ENCODE data around the gene ULK4.

Gene ULK4

DNA sequence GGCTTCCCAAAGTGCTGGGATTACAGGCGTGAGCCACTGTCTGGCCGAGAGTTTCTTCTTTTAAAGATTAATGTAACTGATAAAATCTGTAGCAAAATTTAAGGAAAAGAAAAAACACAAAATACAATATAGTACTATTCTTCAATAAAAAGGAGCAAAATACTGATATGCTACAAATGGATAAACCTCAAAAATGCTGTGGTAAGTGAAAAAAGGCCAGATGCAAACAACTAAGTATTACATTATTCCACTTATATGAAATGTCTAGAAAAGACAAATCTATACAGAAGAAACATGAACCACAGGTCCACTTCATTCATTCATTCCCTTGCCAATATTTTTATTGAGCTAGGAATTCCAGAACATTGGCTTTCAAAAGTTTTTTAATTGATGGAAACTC, 463.1 kb downstream of the ULK4 start:
- TF ChIP-seq EZH2phosphoT487 (IDR thresholded peaks at IDR 0.05; ENCODE audit: borderline replicate concordance, low read length) (no peak), CTCF (IDR thresholded peaks at IDR 0.05; ENCODE audit: low read depth, low read length, poor library complexity, severe bottlenecking) (no peak)
- H3K36me3 ChIP-seq (ENCODE audit: control insufficient read depth, low read length), result no peaks in the 10 kb centered on the region
- no peaks in the 10 kb centered on the region for H3K4me1 ChIP-seq (ENCODE audit: control insufficient read depth, low read length)
- no peak overlapping the region for H3K4me2 ChIP-seq (ENCODE audit: low read length)
- no peaks in the 10 kb centered on the region for H3K9me3 ChIP-seq (ENCODE audit: control insufficient read depth, insufficient read depth, low read length)
- no peaks in the 10 kb centered on the region for H3K79me2 ChIP-seq (ENCODE audit: control insufficient read depth, low read length)
- no peak overlapping the region for H3K4me3 ChIP-seq (ENCODE audit: low read length)
- H3K9me2 ChIP-seq (replicated peaks; ENCODE audit: control insufficient read depth, low read length), result no peaks in the 10 kb centered on the region
- H3F3A ChIP-seq (ENCODE audit: control insufficient read depth, insufficient read depth), result no peaks in the 10 kb centered on the region
- no peaks in the 10 kb centered on the region for H4K20me1 ChIP-seq (ENCODE audit: control insufficient read depth, insufficient read depth, low read depth, low read length)
- no peak overlapping the region for H3K27ac ChIP-seq (ENCODE audit: low read depth, low read length)
- no peaks in the 10 kb centered on the region for H3K27me3 ChIP-seq (ENCODE audit: control insufficient read depth, low read length)

GRCh38 chr3:41490360-41490759, 471.5 kb downstream of the ULK4 start:
- H3K27me3 ChIP-seq (ENCODE audit: control insufficient read depth, low read length), result no peaks in the 10 kb centered on the region; the same call in 1 of the 2 replicates
- no peaks in the 10 kb centered on the region for H3K9me3 ChIP-seq (ENCODE audit: control insufficient read depth, insufficient read depth, low read length)
- H3K79me2 ChIP-seq (ENCODE audit: control insufficient read depth, low read length), result no peaks in the 10 kb centered on the region
- H3K4me3 ChIP-seq (ENCODE audit: low read length), result no peak overlapping the region
- H4K20me1 ChIP-seq (ENCODE audit: control insufficient read depth, insufficient read depth, low read depth, low read length), result no peaks in the 10 kb centered on the region
- H3K4me2 ChIP-seq (ENCODE audit: low read length), result no peak overlapping the region
- no peak overlapping the region for H3K27ac ChIP-seq (ENCODE audit: low read depth, low read length)
- TF ChIP-seq EZH2phosphoT487 (IDR thresholded peaks at IDR 0.05; ENCODE audit: borderline replicate concordance, low read length), result no peak
- no peak for TF ChIP-seq CTCF (IDR thresholded peaks at IDR 0.05; ENCODE audit: low read depth, low read length, poor library complexity, severe bottlenecking)
- no peaks in the 10 kb centered on the region for H3K9me2 ChIP-seq (replicated peaks; ENCODE audit: control insufficient read depth, low read length)
- H3K36me3 ChIP-seq (ENCODE audit: control insufficient read depth, low read length), result no peaks in the 10 kb centered on the region
- H3K4me1 ChIP-seq (ENCODE audit: control insufficient read depth, low read length), result no peaks in the 10 kb centered on the region
- no peaks in the 10 kb centered on the region for H3F3A ChIP-seq (ENCODE audit: control insufficient read depth, insufficient read depth)

- Histone ChIP-seq H3K27me3 (ENCODE audit: control insufficient read depth, low read length) (no peaks in the 10 kb centered on the region; the same call in 1 of the 2 replicates), H3K9me2 (replicated peaks; ENCODE audit: control insufficient read depth, low read length) (no peaks in the 10 kb centered on the region), H3K79me2 (ENCODE audit: control insufficient read depth, low read length) (no peaks in the 10 kb centered on the region), H3K36me3 (ENCODE audit: control insufficient read depth, low read length) (no peaks in the 10 kb centered on the region), H3K4me2 (ENCODE audit: low read length) (no peak overlapping the region), H3F3A (ENCODE audit: control insufficient read depth, insufficient read depth) (no peaks in the 10 kb centered on the region), H3K27ac (ENCODE audit: low read depth, low read length) (no peak overlapping the region), H3K4me3 (ENCODE audit: low read length) (no peak overlapping the region), H4K20me1 (ENCODE audit: control insufficient read depth, insufficient read depth, low read depth, low read length) (no peaks in the 10 kb centered on the region), H3K4me1 (ENCODE audit: control insufficient read depth, low read length) (no peaks in the 10 kb centered on the region), H3K9me3 (ENCODE audit: control insufficient read depth, insufficient read depth, low read length) (no peaks in the 10 kb centered on the region)
- TF ChIP-seq CTCF (IDR thresholded peaks at IDR 0.05; ENCODE audit: low read depth, low read length, poor library complexity, severe bottlenecking) (no peak), EZH2phosphoT487 (IDR thresholded peaks at IDR 0.05; ENCODE audit: borderline replicate concordance, low read length) (no peak)
These were observed 472.7 kb downstream of the ULK4 start for GRCh38 chr3:41489231-41489630.

GRCh38 chr3:41488501-41488900, 473.4 kb downstream of the ULK4 start:
- Histone ChIP-seq H3K4me2 (ENCODE audit: low read length) (no peak overlapping the region), H3K27me3 (ENCODE audit: control insufficient read depth, low read length) (no peaks in the 10 kb centered on the region; the same call in 1 of the 2 replicates), H3K36me3 (ENCODE audit: control insufficient read depth, low read length) (no peaks in the 10 kb centered on the region), H3K79me2 (ENCODE audit: control insufficient read depth, low read length) (no peaks in the 10 kb centered on the region), H3F3A (ENCODE audit: control insufficient read depth, insufficient read depth) (no peaks in the 10 kb centered on the region), H3K4me3 (ENCODE audit: low read length) (no peak overlapping the region), H3K27ac (ENCODE audit: low read depth, low read length) (no peak overlapping the region), H4K20me1 (ENCODE audit: control insufficient read depth, insufficient read depth, low read depth, low read length) (no peaks in the 10 kb centered on the region), H3K9me3 (ENCODE audit: control insufficient read depth, insufficient read depth, low read length) (no peaks in the 10 kb centered on the region), H3K4me1 (ENCODE audit: control insufficient read depth, low read length) (no peaks in the 10 kb centered on the region), H3K9me2 (replicated peaks; ENCODE audit: control insufficient read depth, low read length) (no peaks in the 10 kb centered on the region)
- TF ChIP-seq CTCF (IDR thresholded peaks at IDR 0.05; ENCODE audit: low read depth, low read length, poor library complexity, severe bottlenecking) (no peak), EZH2phosphoT487 (IDR thresholded peaks at IDR 0.05; ENCODE audit: borderline replicate concordance, low read length) (no peak)

All from DOHH2 (cell line).